PC-3 (cell line): Measurements from ENCODE around the gene PARP16.

Source experiments
- CTCF ChIP-seq: fragments of 300-600 bp; sonication (generic); conservative IDR thresholded peaks from 2 replicates; pipeline ENCODE4 v1.5.1; 2017; ENCODE audit warnings: antibody characterized with exemption, low read depth, mild to moderate bottlenecking, low read length
- EZH2 ChIP-seq: fragments of 300-600 bp; sonication (generic); IDR thresholded peaks from one replicate; pipeline ENCODE4 v1.6.1; 2017; ENCODE audit warnings: antibody characterized with exemption, mild to moderate bottlenecking, low read length; ENCODE audit not compliant: unreplicated experiment

GRCh38 chr15:65268411-65268810 is 18.3 kb downstream of the PARP16 start:
- TF ChIP-seq CTCF, result no peak
- no peak for TF ChIP-seq EZH2
